ENCODE data around the gene CACNA1A.

The CACNA1A gene

DNA sequence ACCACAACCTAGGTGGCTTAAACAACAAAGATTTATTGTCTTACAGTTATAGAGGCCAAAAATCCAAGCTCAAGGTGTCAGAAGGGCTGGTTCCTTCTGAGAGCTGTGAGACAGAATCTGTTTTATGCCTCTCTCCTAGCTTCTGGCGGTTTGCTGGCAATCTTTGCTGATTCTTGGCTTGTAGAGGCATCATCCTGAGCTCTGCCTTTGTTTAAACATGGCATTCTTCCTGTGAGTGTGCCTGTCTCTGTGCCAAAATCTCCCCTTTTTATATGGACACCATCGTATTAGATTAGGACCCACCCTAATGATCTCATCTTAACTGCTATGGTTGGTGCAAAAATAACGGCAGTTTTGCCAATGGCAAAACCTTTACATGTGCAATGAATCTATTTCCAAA lies 169.1 kb downstream of the CACNA1A start:
- H3K79me2 ChIP-seq (ENCODE audit: control insufficient read depth, insufficient read depth, low read length, poor library complexity), result no peaks in the 10 kb centered on the region
- H3K14ac ChIP-seq (ENCODE audit: low read length), result no peak overlapping the region
- no peak overlapping the region for H3K27ac ChIP-seq (ENCODE audit: low read depth, low read length)

DNA sequence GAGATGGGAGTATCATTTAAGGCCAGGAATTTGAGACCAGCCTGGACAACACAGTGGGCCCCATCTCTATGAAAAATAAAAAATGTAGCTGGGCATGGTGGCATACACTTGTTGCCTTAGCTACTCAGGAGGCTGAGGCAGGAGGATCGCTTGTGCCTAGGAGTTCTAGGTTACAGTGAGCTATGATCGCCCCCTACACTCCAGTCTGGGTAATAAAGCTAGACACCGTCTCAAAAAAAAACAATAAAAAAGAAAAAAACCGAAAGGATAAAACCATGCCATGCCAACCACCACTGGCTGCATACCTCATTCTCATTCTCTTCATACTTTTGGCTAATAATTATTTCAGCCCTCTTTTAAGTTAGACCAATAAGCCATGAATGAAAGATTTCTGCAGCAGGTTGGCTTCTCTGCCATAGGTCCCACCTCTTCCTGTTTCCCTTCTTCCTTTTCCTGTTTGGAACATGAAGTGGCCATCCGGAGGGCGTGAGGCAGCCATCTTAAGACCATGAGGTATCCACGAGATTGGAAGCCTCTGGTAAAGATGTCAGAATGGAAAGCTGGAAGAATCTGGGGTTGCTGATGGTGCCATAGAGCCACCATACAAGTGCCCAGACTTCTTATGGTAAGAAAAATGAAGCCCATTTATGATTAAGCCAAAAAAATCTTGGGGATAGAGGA lies 171.3 kb downstream of the CACNA1A start:
- no peaks in the 10 kb centered on the region for H3K79me1 ChIP-seq (ENCODE audit: low read length)
- peaks cover 9% of the 10 kb centered on the region for H3K9me3 ChIP-seq (ENCODE audit: insufficient read depth, low read depth, low read length)
- DNase-seq, result no peak
- no peaks in the 10 kb centered on the region for H3K79me2 ChIP-seq (ENCODE audit: control insufficient read depth, insufficient read depth, low read length, poor library complexity)
- H3K4ac ChIP-seq (ENCODE audit: low read depth, low read length), result no peak overlapping the region
- H3K14ac ChIP-seq (ENCODE audit: low read length), result no peak overlapping the region
- no peaks in the 10 kb centered on the region for H3K36me3 ChIP-seq (ENCODE audit: control insufficient read depth in 1 of 2, insufficient read depth in 2 of 2, low read length in 2 of 2)
- no CpG with 5 or more reads among the region's 7 CpGs for WGBS (ENCODE audit: extremely low coverage, insufficient coverage, insufficient read length)
- no peak overlapping the region for H3K18ac ChIP-seq (ENCODE audit: low read length)
- no peak overlapping the region for H4K8ac ChIP-seq (ENCODE audit: low read depth, low read length)
- H3K23ac ChIP-seq (ENCODE audit: low read length), result no peak overlapping the region
- H2AK5ac ChIP-seq (ENCODE audit: low read length), result no peak overlapping the region
- H2BK120ac ChIP-seq (ENCODE audit: insufficient read depth, low read length, poor library complexity), result no peak overlapping the region
- no peak overlapping the region for H3K27ac ChIP-seq (ENCODE audit: low read depth, low read length)
- no peaks in the 10 kb centered on the region for H3K4me1 ChIP-seq (ENCODE audit: control insufficient read depth in 1 of 2, insufficient read depth in 2 of 2, low read length in 2 of 2)
- H3K9ac ChIP-seq (ENCODE audit: low read length), result no peak overlapping the region
- H2AFZ ChIP-seq (ENCODE audit: insufficient read depth, low read length, poor library complexity), result no peak overlapping the region
- H3K27me3 ChIP-seq (ENCODE audit: insufficient read depth, low read length), result no peaks in the 10 kb centered on the region
- no peak overlapping the region for H2BK12ac ChIP-seq (ENCODE audit: low read length)
- no peak overlapping the region for H3K4me2 ChIP-seq (ENCODE audit: low read length)
- no peak overlapping the region for H2BK5ac ChIP-seq (ENCODE audit: low read depth, low read length, poor library complexity)
- H4K91ac ChIP-seq (ENCODE audit: low read depth, low read length), result no peak overlapping the region
- no peak overlapping the region for H4K12ac ChIP-seq (ENCODE audit: low read depth, low read length)
- H3K4me3 ChIP-seq (ENCODE audit: low read depth, low read length), result no peak overlapping the region

More for the DNA sequence above, 169.1 kb downstream of the CACNA1A start:
- H3K27me3 ChIP-seq (ENCODE audit: insufficient read depth, low read length), result no peaks in the 10 kb centered on the region
- no peak overlapping the region for H3K4me3 ChIP-seq (ENCODE audit: low read depth, low read length)
- H2AFZ ChIP-seq (ENCODE audit: insufficient read depth, low read length, poor library complexity), result no peak overlapping the region
- H3K79me1 ChIP-seq (ENCODE audit: low read length), result no peaks in the 10 kb centered on the region
- H3K9ac ChIP-seq (ENCODE audit: low read length), result no peak overlapping the region
- no peak overlapping the region for H4K12ac ChIP-seq (ENCODE audit: low read depth, low read length)
- no peak overlapping the region for H2BK120ac ChIP-seq (ENCODE audit: insufficient read depth, low read length, poor library complexity)
- H3K4ac ChIP-seq (ENCODE audit: low read depth, low read length), result no peak overlapping the region
- H2BK5ac ChIP-seq (ENCODE audit: low read depth, low read length, poor library complexity), result no peak overlapping the region
- no peak overlapping the region for H3K18ac ChIP-seq (ENCODE audit: low read length)
- no peak overlapping the region for H4K8ac ChIP-seq (ENCODE audit: low read depth, low read length)
- H3K36me3 ChIP-seq (ENCODE audit: control insufficient read depth in 1 of 2, insufficient read depth in 2 of 2, low read length in 2 of 2), result no peaks in the 10 kb centered on the region
- no peak overlapping the region for H2AK5ac ChIP-seq (ENCODE audit: low read length)
- H3K4me1 ChIP-seq (ENCODE audit: control insufficient read depth in 1 of 2, insufficient read depth in 2 of 2, low read length in 2 of 2), result no peaks in the 10 kb centered on the region
- H2BK12ac ChIP-seq (ENCODE audit: low read length), result no peak overlapping the region
- H3K9me3 ChIP-seq (ENCODE audit: insufficient read depth, low read depth, low read length), result peaks cover 11% of the 10 kb centered on the region
- DNase-seq, result no peak
- no peak overlapping the region for H3K4me2 ChIP-seq (ENCODE audit: low read length)
- WGBS (ENCODE audit: extremely low coverage, insufficient coverage, insufficient read length), result no CpG with 5 or more reads among the region's 3 CpGs
- no peak overlapping the region for H3K23ac ChIP-seq (ENCODE audit: low read length)
- no peak overlapping the region for H4K91ac ChIP-seq (ENCODE audit: low read depth, low read length)

DNA sequence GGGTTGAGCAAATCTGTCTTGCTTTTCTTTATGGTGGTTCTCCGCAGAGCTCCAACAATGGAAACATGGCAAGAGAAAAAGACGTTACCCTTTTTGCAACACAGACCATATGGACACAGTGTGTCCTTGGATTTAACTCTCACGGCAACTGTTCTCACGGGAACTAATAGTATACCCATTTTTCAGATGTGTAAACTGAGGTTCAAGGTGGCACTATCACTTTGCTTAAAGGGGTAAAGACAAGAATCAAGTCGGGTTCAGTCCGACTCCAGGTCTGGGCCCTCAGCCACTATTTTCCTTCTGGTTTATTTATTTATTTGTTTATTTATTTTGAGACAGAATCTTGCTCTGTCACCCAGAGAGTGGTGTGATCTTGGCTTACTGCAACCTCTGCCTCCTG lies 176.0 kb downstream of the CACNA1A start:
- Histone ChIP-seq H2AFZ (ENCODE audit: insufficient read depth, low read length, poor library complexity) (no peak overlapping the region), H3K4me3 (ENCODE audit: low read depth, low read length) (no peak overlapping the region)

DNA sequence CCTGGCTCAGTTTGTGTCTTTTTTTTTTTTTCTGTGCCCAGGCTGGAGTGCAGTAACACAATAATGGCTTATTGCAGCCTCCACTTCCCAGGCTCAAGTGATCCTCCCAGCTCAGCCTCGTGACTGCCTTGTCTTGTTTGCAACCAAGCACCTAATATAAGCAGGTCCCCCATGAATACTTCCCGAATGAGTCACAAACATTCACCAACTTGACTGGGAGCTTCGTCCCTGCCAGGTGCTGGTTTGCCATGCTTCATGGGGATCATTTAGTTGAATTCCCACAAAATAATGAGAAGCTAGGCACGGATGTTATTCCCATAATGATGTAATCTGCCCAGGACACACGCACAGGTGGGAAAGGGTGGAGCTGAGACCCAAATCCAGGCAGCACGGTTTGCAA lies 176.5 kb downstream of the CACNA1A start:
- Histone ChIP-seq H3K36me3 (ENCODE audit: control insufficient read depth in 1 of 2, insufficient read depth in 2 of 2, low read length in 2 of 2) (no peaks in the 10 kb centered on the region), H3K79me2 (ENCODE audit: control insufficient read depth, insufficient read depth, low read length, poor library complexity) (no peaks in the 10 kb centered on the region), H4K8ac (ENCODE audit: low read depth, low read length) (no peak overlapping the region), H3K9me3 (ENCODE audit: insufficient read depth, low read depth, low read length) (no peaks in the 10 kb centered on the region), H3K27me3 (ENCODE audit: insufficient read depth, low read length) (no peaks in the 10 kb centered on the region), H2BK12ac (ENCODE audit: low read length) (no peak overlapping the region), H2BK120ac (ENCODE audit: insufficient read depth, low read length, poor library complexity) (no peak overlapping the region), H3K9ac (ENCODE audit: low read length) (no peak overlapping the region), H3K27ac (ENCODE audit: low read depth, low read length) (no peak overlapping the region), H3K23ac (ENCODE audit: low read length) (no peak overlapping the region), H4K91ac (ENCODE audit: low read depth, low read length) (no peak overlapping the region), H3K4ac (ENCODE audit: low read depth, low read length) (no peak overlapping the region), H3K14ac (ENCODE audit: low read length) (no peak overlapping the region), H3K4me2 (ENCODE audit: low read length) (no peak overlapping the region), H3K79me1 (ENCODE audit: low read length) (no peaks in the 10 kb centered on the region), H2AFZ (ENCODE audit: insufficient read depth, low read length, poor library complexity) (no peak overlapping the region), H4K12ac (ENCODE audit: low read depth, low read length) (no peak overlapping the region), H3K4me3 (ENCODE audit: low read depth, low read length) (no peak overlapping the region), H2BK5ac (ENCODE audit: low read depth, low read length, poor library complexity) (no peak overlapping the region), H2AK5ac (ENCODE audit: low read length) (no peak overlapping the region), H3K18ac (ENCODE audit: low read length) (no peak overlapping the region), H3K4me1 (ENCODE audit: control insufficient read depth in 1 of 2, insufficient read depth in 2 of 2, low read length in 2 of 2) (no peaks in the 10 kb centered on the region)
- DNase-seq, result no peak
- no CpG with 5 or more reads among the region's 6 CpGs for WGBS (ENCODE audit: extremely low coverage, insufficient coverage, insufficient read length)

More for the DNA sequence above, 176.0 kb downstream of the CACNA1A start:
- no peak overlapping the region for H2BK120ac ChIP-seq (ENCODE audit: insufficient read depth, low read length, poor library complexity)
- no CpG with 5 or more reads among the region's 6 CpGs for WGBS (ENCODE audit: extremely low coverage, insufficient coverage, insufficient read length)
- DNase-seq, result no peak
- H3K9me3 ChIP-seq (ENCODE audit: insufficient read depth, low read depth, low read length), result no peaks in the 10 kb centered on the region
- no peak overlapping the region for H3K4ac ChIP-seq (ENCODE audit: low read depth, low read length)
- H3K79me1 ChIP-seq (ENCODE audit: low read length), result no peaks in the 10 kb centered on the region
- no peak overlapping the region for H2BK12ac ChIP-seq (ENCODE audit: low read length)
- H3K27ac ChIP-seq (ENCODE audit: low read depth, low read length), result no peak overlapping the region
- no peak overlapping the region for H2BK5ac ChIP-seq (ENCODE audit: low read depth, low read length, poor library complexity)
- H3K23ac ChIP-seq (ENCODE audit: low read length), result no peak overlapping the region
- no peak overlapping the region for H2AK5ac ChIP-seq (ENCODE audit: low read length)
- no peak overlapping the region for H3K14ac ChIP-seq (ENCODE audit: low read length)
- H3K18ac ChIP-seq (ENCODE audit: low read length), result no peak overlapping the region
- H4K8ac ChIP-seq (ENCODE audit: low read depth, low read length), result no peak overlapping the region
- no peaks in the 10 kb centered on the region for H3K27me3 ChIP-seq (ENCODE audit: insufficient read depth, low read length)
- H4K91ac ChIP-seq (ENCODE audit: low read depth, low read length), result no peak overlapping the region
- no peaks in the 10 kb centered on the region for H3K36me3 ChIP-seq (ENCODE audit: control insufficient read depth in 1 of 2, insufficient read depth in 2 of 2, low read length in 2 of 2)
- H4K12ac ChIP-seq (ENCODE audit: low read depth, low read length), result no peak overlapping the region
- no peaks in the 10 kb centered on the region for H3K79me2 ChIP-seq (ENCODE audit: control insufficient read depth, insufficient read depth, low read length, poor library complexity)
- H3K9ac ChIP-seq (ENCODE audit: low read length), result no peak overlapping the region
- no peaks in the 10 kb centered on the region for H3K4me1 ChIP-seq (ENCODE audit: control insufficient read depth in 1 of 2, insufficient read depth in 2 of 2, low read length in 2 of 2)
- H3K4me2 ChIP-seq (ENCODE audit: low read length), result no peak overlapping the region

Measured in trophoblast cell (in vitro differentiated cells and primary cell).